H1 (cell line): ENCODE measurements around the gene VEPH1. TPM values are rescaled to one million over a fixed set of nuclear protein-coding genes. Genes with fewer than 3 reads are reported as not detected.

Experiments used
- CTCF ChIA-PET: fragments of 300-600 bp; sonication (Branson Sonifier 250); formaldehyde crosslinking; loops from one replicate; lab custom pipeline; 2021; ENCODE audit not compliant: partially characterized antibody; lab: Charles Lee
- POLR2A ChIA-PET: fragments of 300-600 bp; sonication (Branson Sonifier 250); formaldehyde crosslinking; loops from one replicate; lab custom pipeline; 2021; ENCODE audit warnings: inconsistent platforms; ENCODE audit not compliant: partially characterized antibody; lab: Charles Lee
- DNase-seq, 2 experiments: peaks; one replicate each; pipeline versions ENCODE4 v3.0.0 to v3.0.0-alpha.2; 2010 to 2022; ENCODE audit warnings: low spot score in 2 of 2, low read depth in 1 of 2, mixed read lengths in 1 of 2
- FAIRE-seq: peaks from 2 replicates; lab custom pipeline; 2011; peaks lifted over from hg19 to GRCh38; lab: Jason Lieb, UNC
- H2AFZ ChIP-seq: 2 replicates; pipeline ENCODE4 v1.8.1; 2012; ENCODE audit warnings: low read length, inconsistent platforms
- H2AK5ac ChIP-seq: 2 replicates; pipeline ENCODE4 v1.6.1; 2013; ENCODE audit warnings: low read depth, low read length
- H2BK120ac ChIP-seq: replicated peaks from 2 replicates; pipeline ENCODE3; 2013; ENCODE audit warnings: low read depth, low read length, inconsistent platforms
- H2BK12ac ChIP-seq: 2 replicates; pipeline ENCODE4 v1.6.1; 2013; ENCODE audit warnings: low read depth, low read length
- H2BK15ac ChIP-seq: 2 replicates; pipeline ENCODE4 v1.6.1; 2013; ENCODE audit warnings: low read length
- H2BK20ac ChIP-seq: 2 replicates; pipeline ENCODE4 v1.6.1; 2013; ENCODE audit warnings: low read length
- H2BK5ac ChIP-seq: 2 replicates; pipeline ENCODE4 v1.6.1; 2013; ENCODE audit warnings: low read depth, low read length
- H3K14ac ChIP-seq: 2 replicates; pipeline ENCODE4 v1.6.1; 2013; ENCODE audit warnings: inconsistent platforms; ENCODE audit not compliant: insufficient read length
- H3K18ac ChIP-seq: 2 replicates; pipeline ENCODE4 v1.6.1; 2013; ENCODE audit warnings: low read length; ENCODE audit errors: extremely low read depth
- H3K23ac ChIP-seq: 2 replicates; pipeline ENCODE4 v1.6.1; 2013; ENCODE audit warnings: inconsistent platforms; ENCODE audit not compliant: insufficient read length
- H3K23me2 ChIP-seq: 2 replicates; pipeline ENCODE4 v1.6.1; 2013; ENCODE audit warnings: low read depth, low read length
- H3K27ac ChIP-seq: 2 replicates; pipeline ENCODE4 v1.6.1; 2011; ENCODE audit warnings: low read depth, low read length, inconsistent platforms
- H3K27me3 ChIP-seq, 4 experiments: replicated peaks in 1 of 4; 1 replicate in 1 of 4; 2 replicates in 3 of 4; pipeline versions ENCODE4 v1.6.1 to v1.8.1; 2011 to 2013; ENCODE audit warnings: low read length in 3 of 4, mild to moderate bottlenecking in 3 of 4, inconsistent platforms in 2 of 4, mixed read lengths in 2 of 4, moderate library complexity in 1 of 4; ENCODE audit not compliant: control insufficient read depth in 3 of 4, insufficient read depth in 3 of 4; ENCODE audit errors: extremely low read depth in 1 of 4
- H3K36me3 ChIP-seq, 4 experiments: 2 replicates each; pipeline versions ENCODE4 v1.6.1 to v1.8.1; 2011 to 2013; ENCODE audit warnings: mild to moderate bottlenecking in 4 of 4, low read length in 3 of 4, moderate library complexity in 2 of 4, control low read depth in 1 of 4, inconsistent platforms in 1 of 4; ENCODE audit not compliant: insufficient read depth in 4 of 4, control insufficient read depth in 2 of 4
- H3K4ac ChIP-seq: replicated peaks from 2 replicates; pipeline ENCODE3; 2013; ENCODE audit warnings: low read length, low read depth, mixed read lengths, inconsistent platforms; ENCODE audit not compliant: insufficient read length
- H3K4me1 ChIP-seq, 4 experiments: replicated peaks in 1 of 4; 1 replicate in 1 of 4; 2 replicates in 3 of 4; pipeline versions ENCODE4 v1.6.1 to v1.8.1; 2011 to 2013; ENCODE audit warnings: low read length in 3 of 4, inconsistent platforms in 2 of 4, mixed read lengths in 1 of 4; ENCODE audit not compliant: insufficient read depth in 4 of 4, control insufficient read depth in 3 of 4
- H3K4me2 ChIP-seq, 2 experiments: 2 replicates each; pipeline versions ENCODE4 v1.6.1 to v1.8.1; 2011 to 2013; ENCODE audit warnings: low read depth in 2 of 2, low read length in 2 of 2, control low read depth in 1 of 2, inconsistent platforms in 1 of 2, mild to moderate bottlenecking in 1 of 2; ENCODE audit not compliant: insufficient read depth in 1 of 2
- H3K4me3 ChIP-seq, 4 experiments: fragments of 200-600, 300-600 bp in 1 of 4; sonication (generic), shearing (Covaris generic), sonication (Bioruptor Twin) in 1 of 4; 2 replicates each; pipeline versions ENCODE4 v1.5.1 to v1.8.1; 2011 to 2016; ENCODE audit warnings: low read length in 4 of 4, low read depth in 3 of 4, control low read depth in 2 of 4, inconsistent platforms in 2 of 4, mild to moderate bottlenecking in 2 of 4, mixed read lengths in 1 of 4, moderate library complexity in 1 of 4; ENCODE audit not compliant: insufficient read depth in 2 of 4; ENCODE audit errors: extremely low read depth in 1 of 4
- H3K56ac ChIP-seq: replicated peaks from 2 replicates; pipeline ENCODE3; 2013; ENCODE audit warnings: low read depth, mild to moderate bottlenecking, mixed read lengths, low read length, inconsistent platforms; ENCODE audit not compliant: insufficient read length
- H3K79me1 ChIP-seq: 2 replicates; pipeline ENCODE4 v1.6.1; 2013; ENCODE audit warnings: low read depth, low read length, control low read depth
- H3K79me2 ChIP-seq, 2 experiments: 2 replicates each; pipeline versions ENCODE4 v1.6.1 to v1.8.1; 2012 to 2013; ENCODE audit warnings: low read length in 2 of 2, mild to moderate bottlenecking in 2 of 2, inconsistent platforms in 1 of 2; ENCODE audit not compliant: insufficient read depth in 2 of 2, control insufficient read depth in 1 of 2
- H3K9ac ChIP-seq, 4 experiments: replicated peaks in 1 of 4; 1 replicate in 1 of 4; 2 replicates in 3 of 4; pipeline versions ENCODE4 v1.6.1 to v1.8.1; 2011 to 2013; ENCODE audit warnings: low read depth in 3 of 4, low read length in 3 of 4, control low read depth in 2 of 4, mild to moderate bottlenecking in 2 of 4, moderate library complexity in 2 of 4, inconsistent platforms in 1 of 4; ENCODE audit errors: extremely low read depth in 1 of 4
- H3K9me3 ChIP-seq, 2 experiments: 2 replicates each; pipeline versions ENCODE4 v1.6.1 to v1.8.1; 2012 to 2013; ENCODE audit warnings: mild to moderate bottlenecking in 2 of 2, moderate library complexity in 2 of 2, control low read depth in 1 of 2, inconsistent platforms in 1 of 2, low read depth in 1 of 2, low read length in 1 of 2, mixed read lengths in 1 of 2; ENCODE audit not compliant: insufficient read depth in 2 of 2
- H4K20me1 ChIP-seq, 2 experiments: replicated peaks in 1 of 2; 2 replicates each; pipeline versions ENCODE3 to v1.8.1; 2011 to 2013; ENCODE audit warnings: inconsistent platforms in 2 of 2, low read length in 2 of 2, mild to moderate bottlenecking in 1 of 2; ENCODE audit not compliant: insufficient read depth in 2 of 2, control insufficient read depth in 1 of 2
- H4K5ac ChIP-seq: 2 replicates; pipeline ENCODE4 v1.6.1; 2013; ENCODE audit warnings: low read length, low read depth, mixed read lengths, inconsistent platforms; ENCODE audit not compliant: insufficient read length
- H4K8ac ChIP-seq: 2 replicates; pipeline ENCODE4 v1.8.0; 2013; ENCODE audit warnings: mild to moderate bottlenecking, moderate library complexity, low read length, inconsistent platforms; ENCODE audit not compliant: insufficient read depth; ENCODE audit errors: extremely low read depth
- H4K91ac ChIP-seq: replicated peaks from 2 replicates; pipeline ENCODE3; 2013; ENCODE audit warnings: low read length, mixed read lengths, inconsistent platforms; ENCODE audit not compliant: insufficient read length
- POU5F1 ChIP-seq: IDR thresholded peaks from 2 replicates; pipeline ENCODE4 v1.6.1; 2011; ENCODE audit warnings: low read depth, mild to moderate bottlenecking, low read length, moderate library complexity
- RAD21 ChIP-seq, 2 experiments: IDR thresholded peaks in 1 of 2; conservative IDR thresholded peaks in 1 of 2; 2 replicates each; pipeline ENCODE4 v1.6.1; 2011; ENCODE audit warnings: low read depth in 2 of 2, low read length in 2 of 2, improper control_type of control experiment in 1 of 2, inconsistent platforms in 1 of 2, mild to moderate bottlenecking in 1 of 2, moderate library complexity in 1 of 2
- SP1 ChIP-seq: IDR thresholded peaks from 2 replicates; pipeline ENCODE4 v1.6.1; 2011; ENCODE audit warnings: low read depth, low read length
- WGBS, 2 experiments: shearing (Covaris generic) in 1 of 2; methylation state at CpG; one replicate each; pipeline versions ENCODE4 v1.1.6 to v1.1.7; 2013 to 2015; ENCODE audit warnings: low lambda C conversion rate in 2 of 2, mixed read lengths in 2 of 2, inconsistent platforms in 1 of 2, low coverage in 1 of 2, missing lambda C conversion rate in 1 of 2; ENCODE audit not compliant: insufficient replicate concordance in 2 of 2, insufficient coverage in 1 of 2, insufficient read length in 1 of 2; ENCODE audit errors: extremely low coverage in 1 of 2, missing lambda C conversion rate in 1 of 2; 5-methylcytosine and 5-hydroxymethylcytosine counted together
- polyA plus RNA-seq, 7 experiments: library from polyadenylated mRNA; depleted of rRNA in 3 of 7; stranded (reverse) in 5 of 7; unstranded in 2 of 7; fragments of >200 nt in 5 of 7; fragments of 200-250 nt in 2 of 7; gene quantifications; 1 replicate in 5 of 7; 2 replicates in 1 of 7; 4 replicates in 1 of 7; pipeline versions ENCODE4 v1.2.1 to v1.2.3, GENCODE V29; 2011 to 2013; ENCODE audit warnings: missing spikeins in 2 of 7, mixed read lengths in 2 of 7
- total RNA-seq: library from RNA; stranded (reverse); fragmentation: NEBNext Ultra II Directional; extraction: Animal tissue kit (Norgen Biotek cat#: 25700); gene quantifications from 2 replicates; pipeline ENCODE4 v1.2.1, GENCODE V29; 2021

Gene VEPH1
- total and polyA plus RNA-seq, 2 of the 8 experiments (the other 6 are each of a cell fraction or from before 2014, with no cell fraction given): 12.0 to 18.3 TPM

DNA sequence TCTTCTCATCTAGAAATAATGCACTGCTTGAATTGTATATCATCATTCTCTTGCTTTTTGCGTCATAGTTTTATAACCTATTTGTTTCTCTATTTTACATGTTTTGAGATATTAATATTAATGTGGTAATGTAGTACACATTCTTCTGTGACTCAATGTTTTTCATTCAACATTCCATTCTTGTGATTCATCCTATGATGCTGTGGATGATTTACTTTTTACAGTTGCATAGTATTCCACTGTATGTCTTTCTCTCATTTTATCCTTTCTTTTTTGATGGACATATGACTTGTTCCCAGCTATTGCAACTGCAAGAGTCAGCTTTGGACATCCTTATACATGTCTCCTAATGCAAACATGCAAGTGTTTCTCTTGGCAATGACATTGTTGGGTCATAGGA lies 20.6 kb upstream of the VEPH1 start:
- Histone ChIP-seq H3K14ac (no peak overlapping the region), H4K91ac (no peak overlapping the region), H3K56ac (no peak overlapping the region), H2BK20ac (no peak overlapping the region), H4K8ac (no peak overlapping the region), H3K23ac (no peak overlapping the region), H2BK12ac (no peak overlapping the region), H3K4me1 (no peaks in the 10 kb centered on the region), H3K79me2 (no peaks in the 10 kb centered on the region), H2BK5ac (no peak overlapping the region), H3K36me3 (no peaks in the 10 kb centered on the region; a peak in 1 of 8 replicates), H3K4ac (no peak overlapping the region), H4K20me1 (no peaks in the 10 kb centered on the region), H4K5ac (no peak overlapping the region), H3K9ac (no peak overlapping the region), H3K4me3 (no peak overlapping the region), H2AK5ac (no peak overlapping the region), H2AFZ (no peak overlapping the region), H2BK120ac (no peak overlapping the region), H3K4me2 (no peak overlapping the region), H2BK15ac (no peak overlapping the region), H3K9me3 (peaks cover 0 to 5% of the 10 kb centered on the region in 2 experiments; a peak in 1 of 4 replicates), H3K79me1 (no peaks in the 10 kb centered on the region), H3K23me2 (no peaks in the 10 kb centered on the region; the same call in 1 of the 2 replicates), H3K27me3 (no peaks in the 10 kb centered on the region), H3K27ac (no peak overlapping the region), H3K18ac (no peak overlapping the region)
- ChIA-PET POLR2A (no interaction called here), CTCF (interaction anchor here (2.1 kb wide), 1 partner anchor 8 kb away, joined by 13 read pairs; no protein-coding TSS in a partner anchor)
- DNase-seq (no peak), FAIRE-seq (no peak)
- TF ChIP-seq RAD21 (IDR thresholded peaks at IDR 0.05 in 1 of 2, conservative IDR thresholded peaks at IDR 0.05 in 1 of 2; ENCODE audit: low read depth in 2 of 2, low read length in 2 of 2) (no peak), POU5F1 (no peak), SP1 (no peak)
- 100% methylated on average over 1 of the region's 1 CpG; no CpG with 5 or more reads in 1 of the 2 experiments for WGBS, 2 experiments
